ENCODE data around the gene NDST3.

Gene NDST3

GRCh38 chr4:118082182-118082581 is 47.9 kb downstream of the NDST3 start:
- no peak overlapping the region for H2AFZ ChIP-seq (ENCODE audit: low read depth, low read length)
- H3K4me2 ChIP-seq (ENCODE audit: insufficient read depth, low read length) = no peak overlapping the region
- no peak overlapping the region for H3K9ac ChIP-seq (ENCODE audit: low read depth, low read length)
- H3K27ac ChIP-seq (ENCODE audit: low read length) = no peak overlapping the region
- peaks cover 34% of the 10 kb centered on the region for H3K36me3 ChIP-seq (ENCODE audit: insufficient read depth, low read length)
- no peaks in the 10 kb centered on the region for H3K27me3 ChIP-seq (ENCODE audit: insufficient read depth, low read length, poor library complexity)
- DNase-seq (no peak), ATAC-seq (ENCODE audit: insufficient read depth, low read depth) (no peak)
- H3K9me3 ChIP-seq (ENCODE audit: insufficient read depth, low read length, severe bottlenecking) = no peaks in the 10 kb centered on the region
- no peak overlapping the region for H3K4me3 ChIP-seq (ENCODE audit: low read depth in 1 of 2, low read length in 2 of 2)
- H3K79me2 ChIP-seq (ENCODE audit: insufficient read depth, low read length) = peaks cover 93% of the 10 kb centered on the region
- no peaks in the 10 kb centered on the region for H4K20me1 ChIP-seq (ENCODE audit: insufficient read depth, low read length)
- TF ChIP-seq, protein P1, sequence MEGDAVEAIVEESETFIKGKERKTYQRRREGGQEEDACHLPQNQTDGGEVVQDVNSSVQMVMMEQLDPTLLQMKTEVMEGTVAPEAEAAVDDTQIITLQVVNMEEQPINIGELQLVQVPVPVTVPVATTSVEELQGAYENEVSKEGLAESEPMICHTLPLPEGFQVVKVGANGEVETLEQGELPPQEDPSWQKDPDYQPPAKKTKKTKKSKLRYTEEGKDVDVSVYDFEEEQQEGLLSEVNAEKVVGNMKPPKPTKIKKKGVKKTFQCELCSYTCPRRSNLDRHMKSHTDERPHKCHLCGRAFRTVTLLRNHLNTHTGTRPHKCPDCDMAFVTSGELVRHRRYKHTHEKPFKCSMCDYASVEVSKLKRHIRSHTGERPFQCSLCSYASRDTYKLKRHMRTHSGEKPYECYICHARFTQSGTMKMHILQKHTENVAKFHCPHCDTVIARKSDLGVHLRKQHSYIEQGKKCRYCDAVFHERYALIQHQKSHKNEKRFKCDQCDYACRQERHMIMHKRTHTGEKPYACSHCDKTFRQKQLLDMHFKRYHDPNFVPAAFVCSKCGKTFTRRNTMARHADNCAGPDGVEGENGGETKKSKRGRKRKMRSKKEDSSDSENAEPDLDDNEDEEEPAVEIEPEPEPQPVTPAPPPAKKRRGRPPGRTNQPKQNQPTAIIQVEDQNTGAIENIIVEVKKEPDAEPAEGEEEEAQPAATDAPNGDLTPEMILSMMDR (IDR thresholded peaks at IDR 0.05; ENCODE audit: borderline replicate concordance, extremely low read depth, low read length, poor library complexity, severe bottlenecking) = no peak
- no peak for TF ChIP-seq EZH2 (IDR thresholded peaks at IDR 0.05; ENCODE audit: borderline replicate concordance, low read depth, low read length, severe bottlenecking)
- 0 out of 2 replicates have a peak, but pooled peaks cover 3% of the 10 kb centered on the region for H3K4me1 ChIP-seq (ENCODE audit: insufficient read depth, low read length)

GRCh38 chr4:118085700-118086099 is 51.4 kb downstream of the NDST3 start:
- Histone ChIP-seq H2AFZ (ENCODE audit: low read depth, low read length) (no peak overlapping the region), H3K79me2 (ENCODE audit: insufficient read depth, low read length) (peaks cover 85% of the 10 kb centered on the region), H3K9ac (ENCODE audit: low read depth, low read length) (no peak overlapping the region), H3K4me1 (ENCODE audit: insufficient read depth, low read length) (0 out of 2 replicates have a peak, but pooled peaks cover 3% of the 10 kb centered on the region), H3K4me2 (ENCODE audit: insufficient read depth, low read length) (no peak overlapping the region), H3K9me3 (ENCODE audit: insufficient read depth, low read length, severe bottlenecking) (no peaks in the 10 kb centered on the region), H3K36me3 (ENCODE audit: insufficient read depth, low read length) (peaks cover 35% of the 10 kb centered on the region), H3K4me3 (ENCODE audit: low read depth in 1 of 2, low read length in 2 of 2) (no peak overlapping the region), H3K27me3 (ENCODE audit: insufficient read depth, low read length, poor library complexity) (no peaks in the 10 kb centered on the region), H3K27ac (ENCODE audit: low read length) (no peak overlapping the region), H4K20me1 (ENCODE audit: insufficient read depth, low read length) (no peaks in the 10 kb centered on the region)
- no peak for DNase-seq
- no peak for ATAC-seq (ENCODE audit: insufficient read depth, low read depth)
- no peak for TF ChIP-seq EZH2 (IDR thresholded peaks at IDR 0.05; ENCODE audit: borderline replicate concordance, low read depth, low read length, severe bottlenecking)
- TF ChIP-seq, protein P1 (IDR thresholded peaks at IDR 0.05; ENCODE audit: borderline replicate concordance, extremely low read depth, low read length, poor library complexity, severe bottlenecking) = no peak

GRCh38 chr4:118086344-118086743 is 52.1 kb downstream of the NDST3 start:
- Histone ChIP-seq H4K20me1 (ENCODE audit: insufficient read depth, low read length) (no peaks in the 10 kb centered on the region), H3K9me3 (ENCODE audit: insufficient read depth, low read length, severe bottlenecking) (no peaks in the 10 kb centered on the region), H3K4me1 (ENCODE audit: insufficient read depth, low read length) (no peaks in the 10 kb centered on the region), H2AFZ (ENCODE audit: low read depth, low read length) (no peak overlapping the region), H3K9ac (ENCODE audit: low read depth, low read length) (no peak overlapping the region), H3K27me3 (ENCODE audit: insufficient read depth, low read length, poor library complexity) (no peaks in the 10 kb centered on the region), H3K27ac (ENCODE audit: low read length) (0 out of 2 replicates have a peak overlapping the region, but pooled peaks have one; percentile 6), H3K4me3 (ENCODE audit: low read depth in 1 of 2, low read length in 2 of 2) (no peak overlapping the region), H3K36me3 (ENCODE audit: insufficient read depth, low read length) (peaks cover 37% of the 10 kb centered on the region), H3K79me2 (ENCODE audit: insufficient read depth, low read length) (peaks cover 85% of the 10 kb centered on the region), H3K4me2 (ENCODE audit: insufficient read depth, low read length) (no peak overlapping the region)
- DNase-seq = no peak
- TF ChIP-seq, protein P1 (IDR thresholded peaks at IDR 0.05; ENCODE audit: borderline replicate concordance, extremely low read depth, low read length, poor library complexity, severe bottlenecking) = no peak
- no peak for TF ChIP-seq EZH2 (IDR thresholded peaks at IDR 0.05; ENCODE audit: borderline replicate concordance, low read depth, low read length, severe bottlenecking)
- peak; percentile 61; the same call in 2 of the 3 replicates for ATAC-seq (ENCODE audit: insufficient read depth, low read depth)

Data from DND-41 (cell line).